T-cell (primary cell): Measurements from ENCODE around the gene MAP2K4. TPM values are rescaled to one million over a fixed set of nuclear protein-coding genes. Genes with fewer than 3 reads are reported as not detected.

Source experiments
- ATAC-seq, 4 experiments: fragments of 200-7000 bp in 3 of 4; fragments of 150-1000 bp in 1 of 4; cut with Tn5 transposase; replicated peaks in 1 of 4; 1 replicate in 3 of 4; 2 replicates in 1 of 4; pipeline ENCODE4 v1.10.0; 2021; ENCODE audit warnings: moderate library complexity in 3 of 4, mild to moderate bottlenecking in 2 of 4, moderate number of reproducible peaks in 1 of 4
- CTCF ChIA-PET, 2 donors: fragments of 300-600 bp; sonication (Branson Sonifier 250); formaldehyde crosslinking; loops; one replicate each; lab custom pipeline; 2022; ENCODE audit warnings: antibody characterized with exemption in 2 of 2; lab: Charles Lee
- POLR2A ChIA-PET, 2 donors: fragments of 300-600 bp; sonication (Branson Sonifier 250); formaldehyde crosslinking; loops; one replicate each; lab custom pipeline; 2022; ENCODE audit warnings: antibody characterized with exemption in 2 of 2; lab: Charles Lee
- DNase-seq, 35 experiments: peaks; one replicate each; pipeline versions ENCODE4 v3.0.0 to v3.0.0-alpha.2; 2013 to 2023
- H3K27ac ChIP-seq: one replicate; pipeline ENCODE4 v1.5.1; 2013; ENCODE audit warnings: low read length
- H3K27me3 ChIP-seq, 2 experiments: replicated peaks in 1 of 2; 1 replicate in 1 of 2; 2 replicates in 1 of 2; pipeline versions ENCODE4 v1.6.1 to v1.7.0; 2013; ENCODE audit warnings: low read length in 1 of 2, mixed read lengths in 1 of 2; ENCODE audit not compliant: control insufficient read depth in 2 of 2, insufficient read depth in 2 of 2; ENCODE audit errors: extremely low read depth in 1 of 2
- H3K36me3 ChIP-seq, 2 donors: 1 replicate in 1 of 2; 2 replicates in 1 of 2; pipeline versions ENCODE4 v1.6.1 to v1.7.0; 2013; ENCODE audit warnings: low read length in 1 of 2; ENCODE audit not compliant: control insufficient read depth in 2 of 2, insufficient read depth in 1 of 2; ENCODE audit errors: extremely low read depth in 1 of 2
- H3K4me1 ChIP-seq, 2 experiments: 1 replicate in 1 of 2; 2 replicates in 1 of 2; pipeline versions ENCODE4 v1.6.1 to v1.7.0; 2013; ENCODE audit warnings: low read length in 2 of 2, mixed read lengths in 1 of 2; ENCODE audit not compliant: insufficient read depth in 2 of 2, control insufficient read depth in 1 of 2; ENCODE audit errors: extremely low read depth in 1 of 2
- H3K4me3 ChIP-seq, 2 donors: 1 replicate in 1 of 2; 2 replicates in 1 of 2; pipeline versions ENCODE4 v1.5.1 to v1.7.0; 2013; ENCODE audit warnings: mild to moderate bottlenecking in 2 of 2, low read length in 1 of 2, moderate library complexity in 1 of 2; ENCODE audit not compliant: control insufficient read depth in 1 of 2; ENCODE audit errors: extremely low read depth in 1 of 2
- H3K9me3 ChIP-seq: 2 replicates; pipeline ENCODE4 v1.7.0; 2013
- H3K27ac Mint-ChIP-seq, 2 donors: one replicate each; pipeline ENCODE4 v1.8.0; 2020 to 2021; ENCODE audit warnings: mild to moderate bottlenecking in 2 of 2, mixed read lengths in 2 of 2
- H3K27me3 Mint-ChIP-seq, 2 donors: one replicate each; pipeline ENCODE4 v1.8.0; 2021 to 2022; ENCODE audit warnings: mixed read lengths in 2 of 2
- H3K36me3 Mint-ChIP-seq: one replicate; pipeline ENCODE4 v1.8.0; 2021; ENCODE audit warnings: mixed read lengths
- H3K4me1 Mint-ChIP-seq, 3 donors: one replicate each; pipeline ENCODE4 v1.8.0; 2020 to 2022; ENCODE audit warnings: mixed read lengths in 3 of 3, mild to moderate bottlenecking in 1 of 3
- H3K4me3 Mint-ChIP-seq, 3 donors: one replicate each; pipeline ENCODE4 v1.8.0; 2020 to 2022; ENCODE audit warnings: mild to moderate bottlenecking in 3 of 3, mixed read lengths in 3 of 3, moderate library complexity in 3 of 3
- H3K9me3 Mint-ChIP-seq, 3 donors: one replicate each; pipeline ENCODE4 v1.8.0; 2020 to 2022; ENCODE audit warnings: mixed read lengths in 3 of 3
- WGBS: methylation state at CpG from one replicate; pipeline ENCODE4 v1.1.5; 2013; ENCODE audit warnings: missing lambda C conversion rate; ENCODE audit not compliant: insufficient coverage; 5-methylcytosine and 5-hydroxymethylcytosine counted together
- total RNA-seq, 35 experiments: library from RNA in 6 of 35; stranded (reverse) in 6 of 35; fragments of 120-200 nt in 1 of 35; gene quantifications; one replicate each; pipeline versions ENCODE4 v1.2.1 to v1.2.4 and lab custom pipeline; 2013 to 2026

The MAP2K4 gene
- total RNA-seq, 5 donors from 2014 or later (not counting 1 experiment from before 2014, with no cell fraction given), result 29.4 to 34.6 (median 33.6) TPM

DNA sequence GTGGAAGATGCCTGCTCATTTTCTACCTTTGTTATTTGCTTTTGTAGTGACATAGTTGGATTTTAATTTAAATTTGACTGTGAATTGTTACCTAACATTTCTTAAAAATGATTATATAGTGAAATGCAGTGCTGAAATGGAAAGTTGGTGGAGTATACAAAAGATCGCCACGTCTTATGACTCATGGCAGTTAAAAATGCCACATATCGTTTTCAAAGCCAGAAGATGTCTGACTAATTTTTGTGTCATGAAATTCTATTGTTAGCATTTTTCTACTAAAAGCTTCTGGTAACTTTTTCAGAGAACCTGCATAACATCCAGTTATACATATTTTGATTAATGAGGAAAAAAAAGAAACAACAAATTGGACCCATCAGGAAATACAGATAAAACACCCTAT is 20.6 kb downstream of the MAP2K4 start:
- no CpG with 5 or more reads among the region's 3 CpGs for WGBS
- H3K27ac Mint-ChIP-seq, result no peak overlapping the region
- Histone ChIP-seq H3K4me1 (peaks cover 0 to 8% of the 10 kb centered on the region in 2 experiments), H3K4me3 (no peak overlapping the region), H3K36me3 (no peaks in the 10 kb centered on the region), H3K27ac (no peak overlapping the region), H3K9me3 (no peaks in the 10 kb centered on the region), H3K27me3 (no peaks in the 10 kb centered on the region)
- CTCF ChIA-PET, result interaction anchor here in 1 of 2 donors (0.7 kb wide), 1 partner anchor 961 kb away, joined by 3 read pairs; no protein-coding TSS in a partner anchor
- DNase-seq, result no peak
- peaks cover 76 to 83% (median 77%) of the 10 kb centered on the region in 3 donors for H3K4me1 Mint-ChIP-seq
- peaks cover 16% of the 10 kb centered on the region for H3K36me3 Mint-ChIP-seq
- POLR2A ChIA-PET, result no interaction called here
- H3K27me3 Mint-ChIP-seq, result no peaks in the 10 kb centered on the region
- no peaks in the 10 kb centered on the region for H3K9me3 Mint-ChIP-seq
- no peak for ATAC-seq
- H3K4me3 Mint-ChIP-seq, result no peak overlapping the region

DNA sequence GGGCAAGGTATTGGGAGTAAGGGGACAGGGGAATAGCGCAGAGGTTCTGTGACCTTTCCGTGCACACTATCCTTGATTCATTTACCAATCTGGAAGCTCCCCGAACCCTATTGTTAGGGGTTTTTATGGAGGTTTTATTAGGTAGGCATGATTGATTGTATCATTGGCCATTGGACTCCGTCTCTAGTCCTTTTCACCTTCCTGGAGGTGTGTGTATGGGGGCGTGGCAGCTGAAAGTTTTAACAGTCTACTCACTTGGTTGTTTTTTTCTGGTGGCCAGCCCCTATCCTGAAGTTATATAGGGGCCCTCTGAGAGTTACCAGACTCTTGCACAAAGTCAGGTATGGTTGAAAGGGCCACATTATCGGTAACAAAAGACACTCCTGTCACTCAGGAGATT is 23.0 kb downstream of the MAP2K4 start:
- Mint-ChIP-seq H3K27me3 (no peaks in the 10 kb centered on the region), H3K4me1 (peaks cover 77 to 85% (median 79%) of the 10 kb centered on the region in 3 donors), H3K4me3 (no peak overlapping the region), H3K27ac (no peak overlapping the region), H3K36me3 (peaks cover 7% of the 10 kb centered on the region), H3K9me3 (no peaks in the 10 kb centered on the region)
- Histone ChIP-seq H3K4me3 (no peak overlapping the region), H3K9me3 (no peaks in the 10 kb centered on the region), H3K36me3 (no peaks in the 10 kb centered on the region), H3K27me3 (no peaks in the 10 kb centered on the region), H3K27ac (no peak overlapping the region), H3K4me1 (peaks cover 0 to 8% of the 10 kb centered on the region in 2 experiments)
- POLR2A ChIA-PET, result interaction anchor here in 1 of 2 donors (0.8 kb wide), 1 partner anchor 46 kb away, joined by 3 read pairs; the partner anchor contains the start of gene ZNF18
- CTCF ChIA-PET, result no interaction called here
- 100% methylated on average over 1 of the region's 6 CpGs for WGBS
- DNase-seq (no peak), ATAC-seq (no peak)

- CTCF ChIA-PET, result no interaction called here
- Mint-ChIP-seq H3K36me3 (peaks cover 4% of the 10 kb centered on the region), H3K27ac (no peak overlapping the region), H3K9me3 (no peaks in the 10 kb centered on the region), H3K4me1 (peaks cover 84 to 89% (median 85%) of the 10 kb centered on the region in 3 donors), H3K27me3 (no peaks in the 10 kb centered on the region), H3K4me3 (no peak overlapping the region)
- H3K36me3 ChIP-seq, result no peaks in the 10 kb centered on the region
- no peaks in the 10 kb centered on the region for H3K9me3 ChIP-seq
- DNase-seq (no peak), ATAC-seq (no peak)
- H3K27ac ChIP-seq, result no peak overlapping the region
- POLR2A ChIA-PET, result interaction anchor here in 1 of 2 donors (0.6 kb wide), 1 partner anchor 43 kb away, joined by 3 read pairs; no protein-coding TSS in a partner anchor
- peaks cover 3 to 10% of the 10 kb centered on the region in 2 experiments for H3K4me1 ChIP-seq
- H3K27me3 ChIP-seq, result no peaks in the 10 kb centered on the region
- no CpG with 5 or more reads among the region's 2 CpGs for WGBS
- H3K4me3 ChIP-seq, result no peak overlapping the region
These were observed 26.1 kb downstream of the MAP2K4 start for GRCh38 chr17:12046786-12047185.

DNA sequence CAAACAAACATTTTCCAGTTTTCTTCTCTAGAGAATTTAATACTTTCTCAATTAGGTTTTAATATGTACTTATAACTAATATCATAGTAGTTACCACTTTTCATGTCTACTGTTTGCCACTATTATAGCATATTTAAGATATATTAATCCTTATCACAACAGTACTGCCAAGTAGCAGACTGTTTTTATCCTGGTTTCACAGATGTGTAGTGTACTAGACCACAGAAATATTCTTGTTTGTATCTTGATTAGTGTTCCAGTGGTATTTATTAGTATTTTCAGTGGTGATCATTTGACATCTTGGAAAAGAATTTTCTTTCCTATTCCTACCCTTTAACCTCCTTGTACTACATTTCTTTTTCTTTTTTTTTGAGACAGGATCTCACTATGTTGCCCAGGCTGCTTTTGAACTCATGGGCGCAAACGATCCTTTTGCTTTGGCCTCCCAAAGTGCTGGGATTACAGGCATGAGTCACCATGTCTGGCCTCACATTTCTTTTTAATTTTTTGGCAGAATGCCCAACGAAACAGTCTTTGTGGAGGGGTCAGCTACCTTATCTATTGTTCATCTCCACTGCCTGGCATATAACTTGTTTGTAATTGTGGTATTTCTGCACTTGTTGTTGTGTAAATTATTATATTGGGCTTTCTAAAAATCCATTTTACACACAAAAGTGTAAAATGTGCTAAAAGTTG is 27.2 kb downstream of the MAP2K4 start:
- Mint-ChIP-seq H3K27ac (no peak overlapping the region), H3K4me1 (peaks cover 88 to 92% (median 91%) of the 10 kb centered on the region in 3 donors), H3K9me3 (no peaks in the 10 kb centered on the region), H3K4me3 (no peak overlapping the region), H3K27me3 (no peaks in the 10 kb centered on the region), H3K36me3 (no peaks in the 10 kb centered on the region)
- Histone ChIP-seq H3K9me3 (no peaks in the 10 kb centered on the region), H3K27me3 (no peaks in the 10 kb centered on the region), H3K4me3 (no peak overlapping the region), H3K4me1 (peaks cover 9 to 10% of the 10 kb centered on the region in 2 experiments), H3K27ac (no peak overlapping the region), H3K36me3 (no peaks in the 10 kb centered on the region)
- no peak for ATAC-seq
- CTCF ChIA-PET, result interaction anchor here in 1 of 2 donors (1.1 kb wide), 1 partner anchor 18 kb away, joined by 3 read pairs; no protein-coding TSS in a partner anchor
- POLR2A ChIA-PET, result interaction anchor here in 1 of 2 donors (0.6 to 1.0 kb wide), 2 partner anchors 44 to 49 kb away, joined by 3 to 4 read pairs; no protein-coding TSS in a partner anchor
- no peak for DNase-seq
- WGBS, result 90% methylated on average over 2 of the region's 3 CpGs

DNA sequence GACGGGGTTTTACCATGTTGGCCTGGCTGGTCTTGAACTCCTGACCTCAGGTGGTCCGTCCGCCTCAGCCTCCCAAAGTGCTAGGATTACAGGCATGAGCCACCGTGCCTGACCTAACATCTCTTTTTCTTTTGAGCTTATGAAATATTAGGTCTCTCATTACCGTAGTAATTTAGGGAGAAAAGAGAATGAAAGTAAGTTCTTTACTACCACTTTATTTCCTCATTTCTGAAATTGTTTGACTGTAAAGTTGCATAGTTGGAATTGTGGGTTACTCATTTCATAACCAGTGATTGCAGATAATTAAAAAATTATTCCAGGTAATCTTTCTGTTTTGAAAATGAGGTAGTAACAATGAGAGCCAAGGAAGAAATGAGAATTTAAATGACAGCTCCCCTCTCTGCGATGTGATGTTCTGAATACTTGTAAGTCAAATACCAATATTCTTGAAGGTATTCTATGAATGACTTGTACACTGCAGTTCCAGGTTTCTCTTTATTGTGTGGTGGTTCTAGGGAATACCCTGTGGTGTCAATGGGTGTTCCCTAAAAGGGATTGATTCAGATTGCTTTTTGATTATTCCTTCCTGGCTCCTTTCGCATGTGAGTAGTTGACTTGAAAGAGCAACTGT is 28.3 kb downstream of the MAP2K4 start:
- DNase-seq, result no peak
- Histone ChIP-seq H3K4me3 (no peak overlapping the region), H3K27ac (no peak overlapping the region), H3K36me3 (no peaks in the 10 kb centered on the region), H3K27me3 (no peaks in the 10 kb centered on the region), H3K9me3 (no peaks in the 10 kb centered on the region), H3K4me1 (peaks cover 7 to 10% of the 10 kb centered on the region in 2 experiments)
- Mint-ChIP-seq H3K27me3 (no peaks in the 10 kb centered on the region), H3K9me3 (no peaks in the 10 kb centered on the region), H3K4me1 (peaks cover 88 to 95% (median 90%) of the 10 kb centered on the region in 3 donors), H3K4me3 (peak overlapping the region in 1 of 3 donors; percentile 4), H3K27ac (no peak overlapping the region), H3K36me3 (no peaks in the 10 kb centered on the region)
- WGBS, result 100% methylated on average over 1 of the region's 7 CpGs
- ATAC-seq, result no peak
- CTCF ChIA-PET, result interaction anchor here in 1 of 2 donors (1.1 kb wide), 1 partner anchor 17 kb away, joined by 3 read pairs; no protein-coding TSS in a partner anchor
- POLR2A ChIA-PET, result interaction anchor here in 1 of 2 donors (0.6 to 1.0 kb wide), 3 partner anchors 18 to 50 kb away, joined by 3 to 4 read pairs (median 3); no protein-coding TSS in a partner anchor

GRCh38 chr17:12050646-12051225 is 30.1 kb downstream of the MAP2K4 start:
- Histone ChIP-seq H3K9me3 (no peaks in the 10 kb centered on the region), H3K27me3 (no peaks in the 10 kb centered on the region), H3K4me3 (no peak overlapping the region), H3K4me1 (peaks cover 2 to 14% of the 10 kb centered on the region in 2 experiments), H3K27ac (no peak overlapping the region), H3K36me3 (no peaks in the 10 kb centered on the region)
- ChIA-PET POLR2A (no interaction called here), CTCF (no interaction called here)
- Mint-ChIP-seq H3K4me3 (no peak overlapping the region), H3K27ac (no peak overlapping the region), H3K27me3 (no peaks in the 10 kb centered on the region), H3K36me3 (peaks cover 2% of the 10 kb centered on the region), H3K4me1 (peaks cover 88 to 97% (median 89%) of the 10 kb centered on the region in 3 donors), H3K9me3 (no peaks in the 10 kb centered on the region)
- DNase-seq, result no peak
- no CpG with 5 or more reads among the region's 1 CpG for WGBS
- no peak for ATAC-seq
